Measurements from ENCODE around the gene MYG1. TPM values are rescaled to one million over a fixed set of nuclear protein-coding genes. Genes with fewer than 3 reads are reported as not detected.

Gene MYG1
- total RNA-seq, 1 experiment from 2014 or later: 91.8 TPM

- WGBS (ENCODE audit: extremely low coverage, insufficient read length, low lambda C conversion rate): no CpG with 5 or more reads among the region's 19 CpGs
- no peaks in the 10 kb centered on the region; a peak in 1 of 5 replicates for H3K9me3 Mint-ChIP-seq
- H3K27ac ChIP-seq (ENCODE audit: insufficient read length, low read depth, low read length): no peak overlapping the region
Measured at GRCh38 chr12:53344487-53344823, 45.0 kb downstream of the MYG1 start.

More at GRCh38 chr12:53344487-53344823, 45.0 kb downstream of the MYG1 start:
- H4K20me1 ChIP-seq (ENCODE audit: control insufficient read depth, insufficient read depth, insufficient read length): no peaks in the 10 kb centered on the region
- no peaks in the 10 kb centered on the region for H3K79me2 ChIP-seq (ENCODE audit: insufficient read depth, low read length)
- Mint-ChIP-seq H3K27me3 (ENCODE audit: low read depth) (peaks cover 66% of the 10 kb centered on the region), H3K36me3 (ENCODE audit: insufficient read depth in 1 of 3, low read depth in 3 of 3) (no peaks in the 10 kb centered on the region), H3K4me1 (peaks cover 18% of the 10 kb centered on the region in 2 experiments), H3K4me3 (peak overlapping the region; percentile 48 to 77), H3K27ac (no peak overlapping the region)
- H2BK15ac ChIP-seq (ENCODE audit: low read depth, low read length): no peak overlapping the region
- no peak overlapping the region for H3K14ac ChIP-seq (ENCODE audit: insufficient read depth, low read length)
- no peak overlapping the region for H3K9ac ChIP-seq (ENCODE audit: extremely low read depth, insufficient read length, low read length)
- no peak overlapping the region for H2AK5ac ChIP-seq (ENCODE audit: insufficient read length, low read length)
- H3K56ac ChIP-seq (ENCODE audit: insufficient read length, low read depth, low read length): no peak overlapping the region
- H3K79me1 ChIP-seq (ENCODE audit: insufficient read depth, low read depth, low read length, poor library complexity, severe bottlenecking): no peaks in the 10 kb centered on the region
- TF ChIP-seq, protein P1, sequence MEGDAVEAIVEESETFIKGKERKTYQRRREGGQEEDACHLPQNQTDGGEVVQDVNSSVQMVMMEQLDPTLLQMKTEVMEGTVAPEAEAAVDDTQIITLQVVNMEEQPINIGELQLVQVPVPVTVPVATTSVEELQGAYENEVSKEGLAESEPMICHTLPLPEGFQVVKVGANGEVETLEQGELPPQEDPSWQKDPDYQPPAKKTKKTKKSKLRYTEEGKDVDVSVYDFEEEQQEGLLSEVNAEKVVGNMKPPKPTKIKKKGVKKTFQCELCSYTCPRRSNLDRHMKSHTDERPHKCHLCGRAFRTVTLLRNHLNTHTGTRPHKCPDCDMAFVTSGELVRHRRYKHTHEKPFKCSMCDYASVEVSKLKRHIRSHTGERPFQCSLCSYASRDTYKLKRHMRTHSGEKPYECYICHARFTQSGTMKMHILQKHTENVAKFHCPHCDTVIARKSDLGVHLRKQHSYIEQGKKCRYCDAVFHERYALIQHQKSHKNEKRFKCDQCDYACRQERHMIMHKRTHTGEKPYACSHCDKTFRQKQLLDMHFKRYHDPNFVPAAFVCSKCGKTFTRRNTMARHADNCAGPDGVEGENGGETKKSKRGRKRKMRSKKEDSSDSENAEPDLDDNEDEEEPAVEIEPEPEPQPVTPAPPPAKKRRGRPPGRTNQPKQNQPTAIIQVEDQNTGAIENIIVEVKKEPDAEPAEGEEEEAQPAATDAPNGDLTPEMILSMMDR (conservative IDR thresholded peaks at IDR 0.05): no peak
- peak overlapping the region; percentile 84 for H3K4me2 ChIP-seq (ENCODE audit: insufficient read depth, insufficient read length, low read length)
- H4K5ac ChIP-seq (ENCODE audit: insufficient read length, low read depth, low read length): no peak overlapping the region
- H2BK5ac ChIP-seq (ENCODE audit: insufficient read length, low read length): no peak overlapping the region
- H2AFZ ChIP-seq (ENCODE audit: low read length): no peak overlapping the region
- H3K18ac ChIP-seq (ENCODE audit: insufficient read length, low read depth, low read length): no peak overlapping the region
- H3K4me1 ChIP-seq (ENCODE audit: insufficient read depth, low read length): no peaks in the 10 kb centered on the region
- no peak overlapping the region for H2BK120ac ChIP-seq (ENCODE audit: low read depth, low read length, poor library complexity, severe bottlenecking)
- no peaks in the 10 kb centered on the region for H3K27me3 ChIP-seq (ENCODE audit: insufficient read depth, low read length)
- no peak overlapping the region for H4K8ac ChIP-seq (replicated peaks; ENCODE audit: insufficient read length, low read depth, low read length)
- H3K23ac ChIP-seq (ENCODE audit: insufficient read length, low read depth, low read length): no peak overlapping the region
- no peak overlapping the region for H4K91ac ChIP-seq (ENCODE audit: insufficient read length, low read depth, low read length)
- no peak overlapping the region for H3T11ph ChIP-seq (ENCODE audit: low read length)
- no peaks in the 10 kb centered on the region for H3K9me3 ChIP-seq (ENCODE audit: control insufficient read depth, low read depth, low read length)
- H3K23me2 ChIP-seq (ENCODE audit: insufficient read length, low read depth, low read length, poor library complexity, severe bottlenecking): peaks cover 15% of the 10 kb centered on the region
- H3K4ac ChIP-seq (ENCODE audit: low read depth, low read length): no peak overlapping the region
- H2BK12ac ChIP-seq (ENCODE audit: insufficient read length, low read depth, low read length): no peak overlapping the region
- H2BK20ac ChIP-seq (ENCODE audit: low read depth, low read length, poor library complexity, severe bottlenecking): no peak overlapping the region
- no peak for DNase-seq

All from H9 (cell line).